ENCODE measurements around the gene PIK3R2. TPM values are rescaled to one million over a fixed set of nuclear protein-coding genes. Genes with fewer than 3 reads are reported as not detected.
A peak's percentile ranks its signal among the peaks of the same experiment; 100 is the strongest.

The PIK3R2 gene
- total and polyA plus RNA-seq, 2 experiments from 2014 or later: 8.5 to 66.6 TPM

DNA sequence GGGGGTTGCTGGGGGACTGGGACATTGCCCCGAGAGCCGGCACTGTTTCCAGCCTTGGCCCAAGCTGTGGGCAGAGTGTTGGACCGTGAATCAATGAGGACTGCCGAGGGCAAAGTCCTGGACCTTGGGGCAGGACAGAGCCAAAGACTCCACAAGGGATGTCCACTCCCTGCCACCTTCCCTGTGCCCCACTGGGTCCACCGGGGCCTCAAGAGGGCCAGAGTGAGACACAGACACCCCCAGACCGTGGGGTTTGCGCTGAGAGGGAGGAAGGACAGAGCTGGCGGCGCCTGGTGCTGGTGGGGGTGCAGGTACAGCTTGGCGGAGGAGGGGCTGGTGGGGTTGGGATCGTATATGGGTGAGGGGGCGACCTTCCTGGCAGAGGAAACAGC is 43.6 kb upstream of the PIK3R2 start:
- H3K4me1 Mint-ChIP-seq: peaks cover 9% of the 10 kb centered on the region
- H3K27ac ChIP-seq (ENCODE audit: low read depth): no peak overlapping the region
- H3K27me3 ChIP-seq (ENCODE audit: insufficient read depth): peaks cover 22% of the 10 kb centered on the region
- DNase-seq (ENCODE audit: low spot score) (no peak), ATAC-seq (no peak; the same call in 2 of the 3 replicates)
- peaks cover 6% of the 10 kb centered on the region; the same call in 1 of the 2 replicates for H3K4me1 ChIP-seq (ENCODE audit: insufficient read depth)
- TF ChIP-seq ZNF331 (CRISPR knock-in tag; IDR thresholded peaks at IDR 0.05; ENCODE audit: low read depth) (no peak), STAT1 (IDR thresholded peaks at IDR 0.05; ENCODE audit: unreplicated experiment) (no peak), EZH2phosphoT487 (IDR thresholded peaks at IDR 0.05; ENCODE audit: unreplicated experiment) (no peak), POLR2AphosphoS5 (IDR thresholded peaks at IDR 0.05; ENCODE audit: low read depth) (no peak), JUNB (IDR thresholded peaks at IDR 0.05; ENCODE audit: unreplicated experiment) (no peak), ZNF114 (CRISPR knock-in tag; IDR thresholded peaks at IDR 0.05) (no peak)
- H3K4me3 ChIP-seq: peak overlapping the region; percentile 90
- no peaks in the 10 kb centered on the region for H3K79me2 ChIP-seq (replicated peaks; ENCODE audit: insufficient read depth)
- no peaks in the 10 kb centered on the region for H3K9me2 ChIP-seq (ENCODE audit: insufficient read depth)
- H3K4me2 ChIP-seq: peak overlapping the region; percentile 95
- H2AFZ ChIP-seq: peak overlapping the region; percentile 72
- peak overlapping the region; percentile 70 for H3K4me3 Mint-ChIP-seq
- no peaks in the 10 kb centered on the region for H3K36me3 ChIP-seq (ENCODE audit: insufficient read depth)
- H3K9me3 Mint-ChIP-seq: no peaks in the 10 kb centered on the region
- H3K36me3 Mint-ChIP-seq (ENCODE audit: low read depth): no peaks in the 10 kb centered on the region; the same call in 2 of the 3 replicates
- peaks cover 14% of the 10 kb centered on the region; the same call in 1 of the 2 replicates for H3F3A ChIP-seq (replicated peaks; ENCODE audit: low read depth)
- peaks cover 24% of the 10 kb centered on the region for H3K27me3 Mint-ChIP-seq (ENCODE audit: insufficient read depth, low read depth, poor library complexity)
- H4K20me1 ChIP-seq (replicated peaks; ENCODE audit: insufficient read depth): no peaks in the 10 kb centered on the region
- H3K27ac Mint-ChIP-seq: no peak overlapping the region

DNA sequence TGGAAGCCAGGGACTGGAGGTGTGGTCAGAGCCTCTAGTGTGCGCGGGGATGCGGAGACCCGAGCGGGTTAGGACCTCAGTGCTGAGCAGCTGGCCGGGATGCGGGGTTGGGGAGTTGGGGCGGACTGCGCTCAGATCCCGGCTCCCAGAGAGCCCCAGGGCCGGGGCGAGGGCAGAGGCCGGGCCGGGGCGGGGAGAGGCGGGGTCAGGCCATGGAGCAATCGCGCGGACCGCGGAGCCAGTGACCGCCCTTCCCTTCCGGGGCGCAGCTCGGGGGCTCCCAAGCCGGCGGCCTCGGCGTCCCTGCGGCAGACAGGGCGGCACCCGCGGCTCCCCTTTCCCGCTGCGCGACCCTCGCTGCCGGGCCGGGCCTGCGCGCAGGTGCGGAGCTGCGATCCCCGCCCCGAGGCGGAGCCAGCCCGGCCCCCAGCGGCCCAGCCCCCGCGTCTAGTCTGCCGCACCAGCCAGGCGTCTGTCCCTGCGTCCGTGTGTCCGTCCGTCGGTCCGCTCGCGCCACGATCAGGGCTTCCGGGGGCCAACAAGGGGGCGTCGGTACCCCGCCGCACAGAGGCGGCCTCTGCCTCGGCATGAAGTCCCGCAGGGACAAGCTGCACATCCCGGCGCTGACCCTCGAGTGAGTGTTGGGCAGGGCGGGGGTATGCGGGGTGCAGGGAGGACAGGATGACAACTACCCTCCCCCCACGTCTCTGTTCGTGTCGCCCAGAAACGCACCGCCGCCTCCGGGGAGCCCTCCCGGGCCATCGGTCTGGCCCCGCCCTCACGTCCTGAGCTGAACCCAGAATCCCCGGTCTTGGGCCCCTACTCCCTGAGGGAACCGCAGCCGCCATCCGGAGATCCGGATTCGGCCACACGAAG is 43.0 kb upstream of the PIK3R2 start:
- peak overlapping the region; percentile 75 for H3K4me3 Mint-ChIP-seq
- no peaks in the 10 kb centered on the region for H3K9me3 Mint-ChIP-seq
- peak overlapping the region; percentile 92 for H2AFZ ChIP-seq
- H3K36me3 ChIP-seq (ENCODE audit: insufficient read depth): no peaks in the 10 kb centered on the region
- H3K4me1 ChIP-seq (ENCODE audit: insufficient read depth): peaks cover 6% of the 10 kb centered on the region; the same call in 1 of the 2 replicates
- H3K27me3 ChIP-seq (ENCODE audit: insufficient read depth): peaks cover 22% of the 10 kb centered on the region
- no peaks in the 10 kb centered on the region for H4K20me1 ChIP-seq (replicated peaks; ENCODE audit: insufficient read depth)
- no peaks in the 10 kb centered on the region for H3K79me2 ChIP-seq (replicated peaks; ENCODE audit: insufficient read depth)
- H3K27ac ChIP-seq (ENCODE audit: low read depth): no peak overlapping the region
- H3K9me2 ChIP-seq (ENCODE audit: insufficient read depth): no peaks in the 10 kb centered on the region
- H3K4me1 Mint-ChIP-seq: peaks cover 9% of the 10 kb centered on the region
- peak overlapping the region; percentile 90 for H3K4me3 ChIP-seq
- DNase-seq (ENCODE audit: low spot score): peak; percentile 71
- H3F3A ChIP-seq (replicated peaks; ENCODE audit: low read depth): peaks cover 11% of the 10 kb centered on the region; the same call in 1 of the 2 replicates
- H3K27ac Mint-ChIP-seq: no peak overlapping the region
- H3K27me3 Mint-ChIP-seq (ENCODE audit: insufficient read depth, low read depth, poor library complexity): peaks cover 27% of the 10 kb centered on the region
- H3K4me2 ChIP-seq: peak overlapping the region; percentile 95
- TF ChIP-seq, protein P1, sequence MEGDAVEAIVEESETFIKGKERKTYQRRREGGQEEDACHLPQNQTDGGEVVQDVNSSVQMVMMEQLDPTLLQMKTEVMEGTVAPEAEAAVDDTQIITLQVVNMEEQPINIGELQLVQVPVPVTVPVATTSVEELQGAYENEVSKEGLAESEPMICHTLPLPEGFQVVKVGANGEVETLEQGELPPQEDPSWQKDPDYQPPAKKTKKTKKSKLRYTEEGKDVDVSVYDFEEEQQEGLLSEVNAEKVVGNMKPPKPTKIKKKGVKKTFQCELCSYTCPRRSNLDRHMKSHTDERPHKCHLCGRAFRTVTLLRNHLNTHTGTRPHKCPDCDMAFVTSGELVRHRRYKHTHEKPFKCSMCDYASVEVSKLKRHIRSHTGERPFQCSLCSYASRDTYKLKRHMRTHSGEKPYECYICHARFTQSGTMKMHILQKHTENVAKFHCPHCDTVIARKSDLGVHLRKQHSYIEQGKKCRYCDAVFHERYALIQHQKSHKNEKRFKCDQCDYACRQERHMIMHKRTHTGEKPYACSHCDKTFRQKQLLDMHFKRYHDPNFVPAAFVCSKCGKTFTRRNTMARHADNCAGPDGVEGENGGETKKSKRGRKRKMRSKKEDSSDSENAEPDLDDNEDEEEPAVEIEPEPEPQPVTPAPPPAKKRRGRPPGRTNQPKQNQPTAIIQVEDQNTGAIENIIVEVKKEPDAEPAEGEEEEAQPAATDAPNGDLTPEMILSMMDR (conservative IDR thresholded peaks at IDR 0.05; ENCODE audit: low read depth in 2 of 2): no peak
- TF ChIP-seq POLR2AphosphoS5 (IDR thresholded peaks at IDR 0.05; ENCODE audit: low read depth): peak; percentile 55
- peak; percentile 74 for ATAC-seq
- H3K36me3 Mint-ChIP-seq (ENCODE audit: low read depth): no peaks in the 10 kb centered on the region; the same call in 2 of the 3 replicates

Measured in GM23338 (cell line).